ENCODE data around the gene KIRREL2.
"Not testable (repeated sequence)": the region's sequence is repeated elsewhere in the genome, so short reads cannot be mapped to it uniquely, and the experiment has no call there.

The KIRREL2 gene

GRCh38 chr19:35909684-35910035, 52.9 kb downstream of the KIRREL2 start:
- no peak for DNase-seq (ENCODE audit: low spot score)
- TF ChIP-seq, protein P1, sequence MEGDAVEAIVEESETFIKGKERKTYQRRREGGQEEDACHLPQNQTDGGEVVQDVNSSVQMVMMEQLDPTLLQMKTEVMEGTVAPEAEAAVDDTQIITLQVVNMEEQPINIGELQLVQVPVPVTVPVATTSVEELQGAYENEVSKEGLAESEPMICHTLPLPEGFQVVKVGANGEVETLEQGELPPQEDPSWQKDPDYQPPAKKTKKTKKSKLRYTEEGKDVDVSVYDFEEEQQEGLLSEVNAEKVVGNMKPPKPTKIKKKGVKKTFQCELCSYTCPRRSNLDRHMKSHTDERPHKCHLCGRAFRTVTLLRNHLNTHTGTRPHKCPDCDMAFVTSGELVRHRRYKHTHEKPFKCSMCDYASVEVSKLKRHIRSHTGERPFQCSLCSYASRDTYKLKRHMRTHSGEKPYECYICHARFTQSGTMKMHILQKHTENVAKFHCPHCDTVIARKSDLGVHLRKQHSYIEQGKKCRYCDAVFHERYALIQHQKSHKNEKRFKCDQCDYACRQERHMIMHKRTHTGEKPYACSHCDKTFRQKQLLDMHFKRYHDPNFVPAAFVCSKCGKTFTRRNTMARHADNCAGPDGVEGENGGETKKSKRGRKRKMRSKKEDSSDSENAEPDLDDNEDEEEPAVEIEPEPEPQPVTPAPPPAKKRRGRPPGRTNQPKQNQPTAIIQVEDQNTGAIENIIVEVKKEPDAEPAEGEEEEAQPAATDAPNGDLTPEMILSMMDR (IDR thresholded peaks at IDR 0.05; ENCODE audit: borderline replicate concordance, control extremely low read depth, extremely low read depth, insufficient read depth, missing control alignments) = no peak
- in situ Hi-C loops (cut with MboI; ENCODE audit: low sequenced_read_pairs, unreplicated experiment) = no loop called here

GRCh38 chr19:35910355-35910754, 53.6 kb downstream of the KIRREL2 start:
- in situ Hi-C loops (cut with MboI; ENCODE audit: low sequenced_read_pairs, unreplicated experiment); DNase-seq (ENCODE audit: low spot score): not testable (repeated sequence)

DNA sequence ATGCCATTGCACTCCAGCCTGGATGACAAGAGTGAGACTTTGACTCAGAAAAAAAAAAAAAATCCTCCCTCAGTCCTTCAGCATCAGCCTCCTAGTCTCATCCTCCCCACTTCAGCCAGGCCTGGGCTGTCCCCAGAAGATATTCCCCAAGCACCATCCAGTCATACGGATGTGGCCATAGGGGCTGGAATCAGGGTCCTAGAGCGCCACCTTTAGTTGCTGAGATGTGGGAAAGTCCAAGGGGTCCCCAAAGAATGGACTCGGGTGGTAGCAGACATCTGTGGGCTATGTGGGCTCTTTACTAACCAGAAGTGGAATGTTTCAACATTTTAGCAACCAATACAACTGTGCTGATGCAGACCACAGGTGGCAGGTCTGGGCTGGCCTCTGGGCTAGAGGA, 54.5 kb downstream of the KIRREL2 start:
- in situ Hi-C loops (cut with MboI; ENCODE audit: low sequenced_read_pairs, unreplicated experiment) = no loop called here
- DNase-seq (ENCODE audit: low spot score) = no peak
- TF ChIP-seq, protein P1 (IDR thresholded peaks at IDR 0.05; ENCODE audit: borderline replicate concordance, control extremely low read depth, extremely low read depth, insufficient read depth, missing control alignments) = no peak

GRCh38 chr19:35911790-35912189, 55.1 kb downstream of the KIRREL2 start:
- in situ Hi-C loops (cut with MboI; ENCODE audit: low sequenced_read_pairs, unreplicated experiment) = no loop called here
- DNase-seq (ENCODE audit: low spot score) = no peak
- TF ChIP-seq, protein P1 (IDR thresholded peaks at IDR 0.05; ENCODE audit: borderline replicate concordance, control extremely low read depth, extremely low read depth, insufficient read depth, missing control alignments) = no peak

- in situ Hi-C loops (cut with MboI; ENCODE audit: low sequenced_read_pairs, unreplicated experiment) = no loop called here
- peak; percentile 55 for DNase-seq (ENCODE audit: low spot score)
- TF ChIP-seq, protein P1 (IDR thresholded peaks at IDR 0.05; ENCODE audit: borderline replicate concordance, control extremely low read depth, extremely low read depth, insufficient read depth, missing control alignments) = no peak
These were observed 56.9 kb downstream of the KIRREL2 start for GRCh38 chr19:35913589-35913988.

DNA sequence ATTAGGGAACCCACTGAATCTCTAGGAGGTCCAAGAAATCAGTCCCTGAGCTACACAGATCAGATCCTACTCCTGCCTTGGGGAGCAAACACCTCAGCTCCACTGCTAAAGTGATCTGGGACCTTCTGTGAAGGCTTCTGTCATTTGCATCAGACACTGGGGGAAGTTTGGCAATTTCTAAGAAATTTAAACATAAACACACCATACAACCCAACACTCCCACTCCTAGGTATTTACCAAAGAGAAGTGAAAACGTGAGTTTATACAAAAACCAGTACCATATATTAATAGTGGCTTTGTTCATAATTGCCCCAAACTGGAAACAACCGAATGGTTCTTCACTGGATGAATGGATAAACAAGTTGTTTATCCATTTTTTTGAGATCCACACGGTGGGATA, 58.7 kb downstream of the KIRREL2 start:
- DNase-seq (ENCODE audit: low spot score) = peak; percentile 41
- in situ Hi-C loops (cut with MboI; ENCODE audit: low sequenced_read_pairs, unreplicated experiment) = no loop called here
- TF ChIP-seq, protein P1 (IDR thresholded peaks at IDR 0.05; ENCODE audit: borderline replicate concordance, control extremely low read depth, extremely low read depth, insufficient read depth, missing control alignments) = no peak

Data from GM13976 (cell line).